SH-SY5Y (cell line): Measurements from ENCODE around the gene DNAJB14.

ENCODE experiments used
- GATA2 ChIP-seq: IDR thresholded peaks from 2 replicates; pipeline ENCODE4 v1.6.1; 2011; ENCODE audit warnings: mild to moderate bottlenecking, low read depth, low read length
- GATA3 ChIP-seq: IDR thresholded peaks from 2 replicates; pipeline ENCODE4 v1.6.1; 2011; ENCODE audit warnings: low read depth, mild to moderate bottlenecking, low read length, moderate library complexity

- no peak for TF ChIP-seq GATA2
- TF ChIP-seq GATA3, result no peak
Observed at GRCh38 chr4:99885687-99886086, 60.7 kb downstream of the DNAJB14 start.
